ENCODE data around the gene CDK14.
"Not testable (repeated sequence)": the region's sequence is repeated elsewhere in the genome, so short reads cannot be mapped to it uniquely, and the experiment has no call there.

The CDK14 gene

GRCh38 chr7:90726120-90726519 is 130.0 kb downstream of the CDK14 start:
- TF ChIP-seq CTCF (IDR thresholded peaks at IDR 0.05; ENCODE audit: low read depth, low read length) = no peak
- DNase-seq (ENCODE audit: extremely low read depth, low read depth) = no peak

- TF ChIP-seq CTCF (IDR thresholded peaks at IDR 0.05; ENCODE audit: low read depth, low read length) = no peak
- DNase-seq (ENCODE audit: extremely low read depth, low read depth) = peak; percentile 27
Observed at GRCh38 chr7:90726623-90727022, 130.5 kb downstream of the CDK14 start.

GRCh38 chr7:90727412-90727811 is 131.3 kb downstream of the CDK14 start:
- TF ChIP-seq CTCF (IDR thresholded peaks at IDR 0.05; ENCODE audit: low read depth, low read length) = no peak
- no peak for DNase-seq (ENCODE audit: extremely low read depth, low read depth)

GRCh38 chr7:90728568-90728967 is 132.4 kb downstream of the CDK14 start:
- TF ChIP-seq CTCF (IDR thresholded peaks at IDR 0.05; ENCODE audit: low read depth, low read length) = no peak
- no peak for DNase-seq (ENCODE audit: extremely low read depth, low read depth)

GRCh38 chr7:90735611-90736280 is 139.6 kb downstream of the CDK14 start:
- DNase-seq (ENCODE audit: extremely low read depth, low read depth) = not testable (repeated sequence)

- no peak for TF ChIP-seq CTCF (IDR thresholded peaks at IDR 0.05; ENCODE audit: low read depth, low read length)
- DNase-seq (ENCODE audit: extremely low read depth, low read depth) = no peak
Observed at GRCh38 chr7:90736316-90736715, 140.2 kb downstream of the CDK14 start.

GRCh38 chr7:90736968-90737939 is 141.1 kb downstream of the CDK14 start:
- DNase-seq (ENCODE audit: extremely low read depth, low read depth) = no peak
- no peak for TF ChIP-seq CTCF (IDR thresholded peaks at IDR 0.05; ENCODE audit: low read depth, low read length)

Measured in AG09319 (cell line).